GM18867 (cell line): ENCODE data around the gene GLIS1.

Source experiments
- ATAC-seq: cut with Tn5 transposase; IDR thresholded peaks from one replicate; pipeline ENCODE4 v1.9.1; 2021; ENCODE audit warnings: mild to moderate bottlenecking, moderate library complexity; ENCODE audit not compliant: unreplicated experiment

Gene GLIS1

GRCh38 chr1:53458634-53459033, 280.3 kb downstream of the GLIS1 start:
- ATAC-seq, result no peak
